EH (cell line): ENCODE data around the gene UBL3.
A peak's percentile ranks its signal among the peaks of the same experiment; 100 is the strongest.

ENCODE experiments used
- DNase-seq: peaks from one replicate; pipeline ENCODE4 v3.0.0-alpha.2; 2015; ENCODE audit warnings: low read depth

UBL3 gene

DNA sequence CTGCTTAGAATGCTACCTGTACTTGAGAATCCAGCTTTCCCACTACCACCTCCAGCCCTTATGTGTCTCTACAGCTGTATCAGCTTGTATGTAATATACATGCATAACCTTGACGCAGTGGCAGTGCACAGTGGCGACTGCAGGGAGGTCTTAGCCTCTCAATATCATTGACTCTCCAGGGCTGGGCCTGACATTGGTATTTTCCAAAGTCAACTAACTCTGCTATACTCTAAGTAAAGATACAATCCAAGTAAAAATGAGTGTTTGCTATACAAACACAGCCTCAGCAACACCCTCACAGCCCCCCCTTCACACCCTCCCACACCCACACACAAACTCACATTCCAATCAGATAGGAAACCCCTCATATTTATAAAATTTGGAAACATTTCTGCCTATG, 6.7 kb upstream of the UBL3 start:
- DNase-seq = no peak

DNA sequence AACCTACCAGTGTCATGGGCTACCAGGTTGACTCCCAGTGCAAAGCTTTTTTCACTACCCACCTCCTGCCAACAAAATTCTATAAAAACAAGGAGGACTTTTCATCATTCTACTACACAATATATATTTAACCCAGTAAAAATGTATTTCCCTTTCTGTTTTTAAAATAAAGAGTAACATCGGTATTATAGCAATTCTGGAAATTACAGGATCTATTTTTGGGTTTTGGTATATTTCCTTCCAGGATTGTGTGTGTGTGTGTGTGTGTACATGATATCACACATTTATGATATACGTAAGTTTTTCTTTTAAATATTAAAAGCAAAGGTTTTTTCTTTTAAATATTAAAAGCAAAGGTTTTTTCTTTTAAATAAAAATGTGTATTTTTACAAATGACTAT, 6.0 kb upstream of the UBL3 start:
- DNase-seq = no peak

DNA sequence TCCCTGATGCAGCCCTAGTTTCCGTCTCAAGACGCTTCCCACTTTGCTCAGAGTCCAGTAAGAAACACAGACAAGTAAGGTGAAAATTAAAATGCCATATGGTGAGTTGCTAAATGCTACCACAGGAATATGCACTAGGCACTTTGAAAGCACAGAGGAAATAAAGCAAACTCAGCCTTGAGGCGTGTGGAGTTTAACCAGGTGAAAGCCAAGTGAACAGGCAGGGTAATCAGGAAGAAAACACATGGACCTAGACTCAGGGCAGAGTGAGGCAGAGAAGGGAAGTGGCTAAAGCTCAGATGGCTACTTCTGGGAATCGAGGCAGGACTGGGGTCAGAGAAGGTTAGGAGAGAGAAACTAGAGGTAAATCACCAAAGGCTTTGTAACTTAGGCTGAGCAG, 5.4 kb upstream of the UBL3 start:
- no peak for DNase-seq

DNA sequence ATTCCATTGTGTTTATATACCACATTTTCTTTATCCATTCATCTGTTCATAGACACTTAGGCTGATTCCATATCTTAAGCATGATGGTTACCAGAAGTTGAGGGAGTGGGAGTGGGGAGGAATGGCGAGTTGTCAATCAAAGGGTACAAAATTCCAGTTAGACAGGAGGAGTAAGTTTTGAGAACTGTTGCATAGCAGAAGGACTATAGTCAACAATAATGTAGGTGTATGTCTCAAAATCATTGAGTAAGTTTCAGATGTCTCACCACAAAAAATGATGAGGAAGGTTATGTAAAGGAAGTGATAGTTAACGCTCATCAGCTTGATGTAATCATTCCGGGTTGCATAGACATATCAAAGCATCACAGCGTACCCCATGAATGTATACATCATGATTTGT, 4.6 kb upstream of the UBL3 start:
- DNase-seq = no peak

DNA sequence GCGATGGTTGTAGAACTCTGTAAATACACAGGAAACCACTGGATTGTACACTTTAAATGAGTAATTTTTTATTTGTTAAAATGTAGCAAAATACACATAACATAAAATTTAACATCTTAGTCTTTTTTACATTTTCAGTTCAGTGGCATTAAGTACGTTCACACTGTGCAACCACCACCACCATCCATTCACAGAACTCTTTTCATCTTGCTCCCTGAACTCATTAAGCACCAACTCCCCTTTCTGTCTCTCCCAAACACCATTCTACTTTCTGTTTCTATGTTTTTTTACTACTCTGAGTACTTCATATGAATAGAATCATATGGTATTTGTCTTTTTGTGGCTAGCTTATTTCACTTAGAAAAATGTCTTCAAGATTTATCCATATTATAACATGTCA, 2.7 kb upstream of the UBL3 start:
- DNase-seq = no peak

DNA sequence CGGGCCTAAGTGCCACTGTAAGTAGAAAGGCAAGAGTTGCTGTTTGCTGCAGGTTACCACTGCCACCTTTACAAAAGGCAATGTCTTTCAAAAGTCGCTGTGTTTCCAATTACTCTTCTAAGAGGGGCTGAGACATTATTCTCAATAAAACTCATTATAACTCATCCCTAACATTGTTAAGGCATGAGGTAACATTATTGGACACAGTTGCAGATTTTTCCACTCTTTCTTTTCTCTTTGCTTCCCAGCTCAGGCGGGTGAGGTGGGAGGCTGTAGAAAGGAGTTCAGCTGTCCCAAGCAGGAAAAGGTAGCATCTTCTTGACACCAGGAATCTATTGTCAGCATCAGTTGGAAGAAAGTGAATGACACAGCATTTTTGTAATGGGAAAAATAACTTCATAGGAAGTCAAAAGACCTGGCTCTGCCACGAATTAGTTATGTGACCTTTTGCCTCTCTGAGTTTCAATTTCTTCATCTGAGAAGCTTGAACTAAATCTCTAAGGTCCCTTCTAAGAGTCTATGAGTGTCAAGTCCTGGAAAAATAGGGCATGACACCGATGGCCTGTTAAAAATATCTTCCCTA, 2.1 kb upstream of the UBL3 start:
- peak; percentile 69 for DNase-seq

DNA sequence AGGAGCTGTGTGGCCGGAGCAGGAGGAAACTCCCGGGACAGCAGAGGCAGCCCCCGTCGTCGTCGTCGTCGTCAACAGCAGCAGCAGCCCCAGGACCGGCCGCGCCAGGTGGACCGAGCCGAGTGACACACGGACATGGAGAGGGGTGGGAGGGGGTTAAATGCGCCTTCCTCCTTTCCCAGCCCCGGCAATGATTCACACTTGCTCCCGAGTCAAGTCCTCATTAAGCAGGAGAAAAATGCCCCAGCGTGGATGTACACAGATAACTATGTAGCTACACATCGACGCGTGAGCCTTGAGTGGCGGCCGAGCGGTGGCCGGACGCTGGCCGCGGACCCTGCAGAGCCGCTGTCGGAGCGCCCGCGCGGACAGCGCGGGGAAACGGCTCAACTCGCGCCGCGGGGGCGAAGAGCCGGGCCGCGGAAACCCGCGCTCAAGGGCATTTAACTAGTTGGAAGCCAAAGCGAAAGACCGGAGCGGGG, 645 bp downstream of the UBL3 start:
- DNase-seq = peak; percentile 78

DNA sequence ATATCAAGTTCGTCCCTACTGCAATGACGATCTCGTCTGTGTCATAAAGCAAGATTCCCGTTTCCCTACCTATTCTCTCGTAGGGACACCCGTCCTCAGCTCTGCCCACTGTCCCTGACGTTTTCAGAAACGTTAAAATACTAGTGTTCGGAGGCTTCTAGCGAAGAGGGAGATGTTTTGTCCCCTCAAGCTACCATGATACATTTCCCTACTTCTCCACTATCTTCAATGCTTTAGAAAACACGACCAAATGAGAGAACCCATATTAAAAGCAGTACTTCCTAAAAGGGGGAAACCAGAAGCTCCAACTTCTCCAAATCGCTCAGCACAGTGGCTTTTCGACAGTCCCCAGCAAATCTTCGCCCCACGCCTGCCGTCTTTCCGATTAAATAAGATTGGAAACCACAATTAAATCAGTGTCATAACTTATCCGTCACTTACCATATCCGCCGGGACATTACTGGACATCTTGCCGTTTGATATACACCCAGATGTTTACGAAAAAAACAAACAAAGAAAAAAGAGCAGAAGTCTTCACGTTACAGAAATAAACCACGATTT, 1.3 kb downstream of the UBL3 start:
- peak; percentile 48 for DNase-seq

DNA sequence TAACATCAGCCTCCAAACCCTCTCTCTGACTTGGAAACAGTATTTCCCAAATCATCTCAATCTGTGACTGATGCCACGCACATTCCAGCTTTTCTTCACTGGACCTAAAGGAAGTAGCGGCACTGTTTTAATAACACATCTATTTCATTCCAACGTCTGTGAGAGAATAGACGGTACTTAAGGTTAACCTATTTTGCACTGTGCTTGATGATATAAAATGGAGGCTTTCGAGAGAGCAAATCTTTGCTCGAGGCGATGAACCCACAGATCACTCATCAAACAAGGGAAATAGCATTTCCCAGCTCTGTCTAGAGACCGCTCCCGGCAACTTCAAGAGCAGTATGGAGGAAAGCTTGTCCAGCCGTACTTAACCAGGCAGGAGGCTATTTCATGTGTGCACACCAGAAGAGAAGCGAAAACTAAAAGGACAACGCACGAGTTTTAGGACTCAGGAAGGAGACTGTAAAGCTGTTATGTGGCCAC, 2.9 kb downstream of the UBL3 start:
- DNase-seq = peak; percentile 79

DNA sequence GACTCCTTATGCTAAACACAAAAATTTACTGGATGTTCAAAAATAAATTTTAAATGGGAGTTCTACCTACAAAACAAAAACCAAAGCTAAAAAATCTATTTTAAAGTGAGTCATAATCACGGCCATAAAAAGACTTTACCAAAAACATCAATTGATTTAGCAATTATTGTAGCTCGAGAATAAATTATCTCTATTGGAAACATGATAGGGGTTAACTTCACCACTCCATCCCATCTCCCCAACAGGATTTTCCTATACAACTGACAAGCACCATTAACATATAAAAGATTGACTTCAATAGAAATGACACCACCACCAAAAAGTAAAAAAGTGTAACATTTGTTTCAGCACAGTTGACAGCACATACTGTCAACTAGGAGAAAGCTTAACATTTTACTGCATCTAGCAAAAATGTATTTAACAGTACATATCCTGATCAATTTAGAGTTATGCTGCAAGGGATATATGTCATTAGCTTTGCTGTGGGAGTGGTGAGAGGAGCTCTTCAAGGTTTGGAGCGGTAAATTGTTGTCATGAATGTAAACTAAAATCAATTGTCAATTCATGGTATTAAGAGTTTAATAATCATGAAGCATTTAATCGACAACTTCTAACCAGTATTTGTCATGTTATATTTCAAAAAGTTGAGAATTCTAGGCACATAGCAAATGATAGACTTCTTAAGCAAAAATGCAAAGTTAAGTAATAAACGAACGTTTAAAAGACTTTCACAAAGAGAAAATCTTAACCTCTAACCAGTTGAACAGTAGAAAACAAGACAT, 3.8 kb downstream of the UBL3 start:
- DNase-seq = no peak

DNA sequence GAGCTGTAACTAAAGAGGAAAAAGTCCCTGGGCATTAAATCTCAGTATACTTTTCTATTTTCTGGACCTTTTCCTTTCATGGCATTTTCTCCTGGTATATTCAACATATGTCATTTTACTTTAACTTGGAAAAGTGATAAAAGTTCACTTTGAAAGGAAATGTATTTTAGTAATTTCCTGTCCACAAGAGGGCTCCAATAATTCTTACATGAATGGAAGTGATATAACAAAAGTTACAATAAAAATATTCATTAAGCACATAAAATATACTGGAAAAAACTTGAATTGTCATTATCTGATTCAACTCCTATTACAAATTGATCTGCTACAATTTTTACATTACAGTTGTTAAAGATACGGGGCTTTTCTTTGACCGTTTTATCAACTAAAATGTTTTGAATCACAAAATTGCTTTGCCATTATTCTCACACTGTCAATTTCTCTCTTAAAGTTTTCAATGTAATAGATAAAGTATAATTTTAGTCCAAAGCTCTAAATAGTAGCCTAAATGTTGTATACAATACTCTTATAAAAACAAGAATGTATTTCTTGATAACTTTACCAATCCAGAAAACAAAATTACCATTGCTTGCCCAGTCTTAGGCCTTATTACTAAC, 4.9 kb downstream of the UBL3 start:
- DNase-seq = peak; percentile 32

DNA sequence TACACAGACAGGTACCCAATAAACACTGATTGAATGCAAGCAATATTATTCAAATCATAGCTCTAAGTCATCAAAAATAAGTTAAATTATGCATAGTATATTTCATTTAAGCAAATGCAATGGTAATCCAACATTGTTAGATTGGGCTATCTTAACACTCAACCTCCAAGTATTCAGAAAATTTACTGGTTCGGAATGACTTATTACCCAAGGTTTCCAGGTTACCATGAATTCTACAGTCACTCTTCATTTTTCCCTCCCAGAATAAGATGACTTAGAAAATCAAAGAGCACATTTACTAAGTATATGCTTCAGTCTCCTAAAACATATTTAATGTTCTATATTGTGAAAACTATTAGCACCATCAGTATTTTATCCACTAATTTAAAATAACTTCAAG, 6.0 kb downstream of the UBL3 start:
- peak; percentile 57 for DNase-seq

DNA sequence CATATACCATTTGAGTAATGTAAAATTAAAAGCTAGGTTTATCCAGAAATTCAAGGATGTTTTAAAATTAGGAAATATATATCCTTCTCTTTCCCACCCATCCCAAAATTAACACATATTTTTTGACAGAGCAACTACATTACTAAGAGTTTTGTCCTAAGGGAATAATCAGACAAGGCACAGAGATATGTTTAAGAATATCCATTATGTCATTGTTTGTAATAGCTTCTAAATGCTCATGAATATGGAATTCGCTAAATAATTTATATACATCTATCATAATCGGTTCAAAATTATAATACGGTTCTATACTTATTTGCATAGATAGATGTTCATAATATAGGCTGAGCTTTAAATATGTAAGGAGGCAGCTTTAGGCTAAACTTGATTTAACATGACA, 9.8 kb downstream of the UBL3 start:
- DNase-seq = no peak

DNA sequence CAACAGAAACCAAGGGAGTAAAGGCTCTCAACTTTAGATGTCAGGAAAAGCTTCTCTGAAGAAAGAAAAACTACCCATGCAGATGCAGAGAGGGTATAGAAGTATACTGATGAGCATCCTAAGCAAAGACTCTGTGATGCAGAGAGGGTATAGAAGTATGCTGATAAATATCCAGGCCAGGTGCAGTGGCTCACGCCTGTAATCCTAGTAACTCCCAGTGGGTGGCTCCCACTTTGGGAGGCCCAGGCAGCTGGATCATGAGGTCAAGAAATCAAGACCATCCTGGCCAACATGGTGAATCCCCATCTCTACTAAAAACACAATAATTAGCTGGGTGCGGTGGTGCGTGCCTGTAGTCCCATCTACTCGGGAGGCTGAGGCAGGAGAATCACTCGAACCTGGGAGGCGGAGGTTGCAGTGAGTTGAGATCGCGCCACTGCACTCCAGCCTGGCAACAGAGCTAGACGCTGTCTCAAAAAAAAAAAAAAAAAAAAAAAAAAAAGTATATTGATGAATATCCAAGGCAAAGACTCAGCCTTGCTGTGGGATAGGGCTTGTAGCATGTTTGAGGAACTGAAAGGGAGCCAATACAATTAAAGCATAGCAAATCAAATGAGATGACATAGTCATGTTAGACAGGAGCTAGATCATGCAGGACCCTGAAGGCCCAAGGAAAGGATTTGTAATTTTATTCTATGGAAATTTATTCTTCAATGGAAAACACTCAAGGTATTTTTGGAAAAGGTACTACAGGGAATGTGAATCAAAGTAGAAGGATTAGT, 14.9 kb downstream of the UBL3 start:
- DNase-seq = no peak

DNA sequence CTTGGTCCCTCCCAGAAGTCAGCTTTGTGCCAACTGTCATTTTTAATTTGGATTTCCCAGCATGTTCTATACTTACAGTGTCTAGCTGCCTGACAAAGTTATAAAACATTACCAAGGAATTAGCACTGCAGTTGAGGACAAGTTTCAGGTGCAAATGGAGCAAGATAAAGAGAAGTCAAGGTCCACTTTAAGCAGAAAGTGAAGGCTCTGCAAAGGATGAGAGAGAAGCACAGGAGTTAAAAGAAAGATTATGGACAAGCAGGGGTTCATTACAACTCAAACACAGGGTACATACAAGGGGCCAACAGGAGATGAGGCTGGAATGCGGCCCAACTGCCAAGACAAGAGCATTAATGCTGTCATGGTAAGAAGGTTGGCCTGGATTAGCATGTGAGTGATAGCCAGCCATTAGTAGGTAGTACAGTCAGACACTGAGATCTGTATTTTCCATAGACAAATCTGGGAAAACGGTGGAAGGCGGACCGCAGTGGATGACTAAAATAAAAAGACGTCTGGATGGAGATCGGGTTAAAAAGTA, 17.6 kb downstream of the UBL3 start:
- DNase-seq = no peak

DNA sequence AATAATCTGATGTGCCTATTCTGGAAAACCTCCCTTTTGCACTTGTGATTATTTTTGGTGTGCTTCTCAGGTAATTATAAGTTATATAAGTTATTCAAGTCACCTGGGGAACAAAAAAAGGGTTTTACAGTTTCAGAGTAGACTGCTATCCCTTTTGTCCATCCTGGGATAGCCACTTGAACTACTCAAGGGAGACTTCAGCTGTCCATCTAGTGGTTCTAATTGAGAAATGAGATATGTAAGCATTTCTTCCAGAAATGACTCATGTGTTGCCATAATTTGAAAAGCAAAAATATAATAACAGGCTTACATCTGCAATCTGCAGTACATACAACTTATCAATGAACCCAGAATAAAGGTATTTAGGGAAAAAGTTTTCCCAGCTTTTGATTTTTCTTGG, 20.4 kb downstream of the UBL3 start:
- DNase-seq = peak; percentile 5

DNA sequence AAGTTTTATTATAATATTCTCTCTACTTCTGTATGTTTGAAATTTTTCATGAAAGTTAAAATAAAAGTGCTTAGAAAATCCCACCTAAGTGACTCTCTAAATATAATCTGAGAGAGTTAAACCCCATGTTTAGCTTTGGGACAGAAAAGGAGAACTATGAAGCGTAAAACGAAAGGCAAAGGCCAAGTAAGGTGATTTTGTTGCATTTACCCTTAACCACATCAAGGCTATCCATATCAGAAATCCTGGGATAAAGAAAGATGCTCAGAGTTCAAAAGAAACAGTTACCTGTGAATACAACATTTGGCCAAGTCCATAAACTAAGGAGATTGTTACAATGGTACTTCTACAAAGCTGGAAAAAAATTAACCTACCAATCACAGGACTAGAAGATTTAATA, 31.3 kb downstream of the UBL3 start:
- no peak for DNase-seq

DNA sequence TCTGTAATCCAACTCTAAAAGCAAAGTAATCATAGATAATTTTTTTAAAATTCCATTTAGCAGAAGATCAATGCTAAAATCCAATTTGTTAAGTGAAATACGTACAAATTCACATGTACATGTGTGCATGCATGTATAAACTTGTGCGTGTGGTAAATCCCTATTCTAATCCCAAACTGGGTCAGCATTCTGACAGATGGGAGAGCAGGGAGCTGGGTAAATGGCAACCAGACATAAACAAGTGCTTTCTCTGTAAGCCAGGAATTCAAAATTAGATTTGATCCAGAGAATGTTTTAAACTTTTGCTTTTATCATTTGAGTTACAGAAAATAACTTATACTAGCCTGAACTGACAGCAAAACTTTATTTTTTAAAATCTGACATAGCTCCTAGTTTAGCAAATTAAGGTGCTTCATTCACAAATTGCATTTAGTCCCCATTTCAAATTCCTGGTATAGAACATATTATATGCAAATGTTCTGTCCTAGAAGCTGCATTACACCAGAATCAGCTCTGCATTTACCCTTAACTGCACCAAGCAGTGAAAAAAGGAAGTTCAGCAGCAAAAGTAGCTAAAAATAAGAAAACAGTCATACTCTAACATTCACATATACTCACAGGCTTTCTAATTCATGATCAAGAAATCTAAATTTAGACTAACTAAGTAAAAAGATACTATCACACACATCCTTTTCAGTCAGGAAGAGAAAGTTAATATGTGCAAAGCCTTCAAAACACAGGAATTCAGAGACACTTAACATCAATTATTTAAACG, 32.6 kb downstream of the UBL3 start:
- DNase-seq = peak; percentile 70

DNA sequence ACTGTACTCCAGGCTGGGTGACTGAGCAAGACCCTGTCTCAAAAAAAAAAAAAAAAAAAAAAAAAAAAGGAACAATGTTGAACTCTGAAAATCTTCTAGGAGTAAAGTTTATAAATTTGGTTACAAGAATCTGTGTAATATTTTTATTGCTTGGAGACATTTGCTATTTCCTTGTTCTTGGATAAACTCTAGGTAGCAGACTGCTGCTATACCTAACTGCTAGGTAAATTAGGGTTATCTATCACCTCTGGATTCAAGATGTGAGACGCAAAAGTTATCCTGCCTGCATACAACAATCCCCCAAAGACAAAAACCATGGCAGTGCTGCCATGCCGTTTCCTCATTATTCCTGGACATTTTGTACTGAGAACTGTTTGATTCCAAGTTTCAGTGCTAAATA, 33.7 kb downstream of the UBL3 start:
- DNase-seq = no peak

DNA sequence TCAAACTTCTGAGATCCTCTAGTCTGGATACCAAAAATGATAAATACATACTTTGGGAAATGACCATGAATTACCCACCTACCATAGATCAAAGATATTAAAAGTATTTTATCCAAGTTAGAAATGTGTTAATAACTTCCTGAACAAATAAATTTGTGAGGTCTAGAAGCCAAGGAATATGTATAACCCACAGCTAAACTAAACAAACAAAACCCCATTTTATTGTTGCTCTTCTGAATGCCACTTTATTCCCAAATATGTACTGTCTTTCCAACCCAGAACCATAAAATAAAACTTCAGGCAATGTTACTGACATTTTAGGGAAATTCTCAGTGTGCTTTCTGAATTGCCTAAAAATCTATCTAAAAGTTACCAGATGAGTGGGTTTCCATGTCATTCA, 35.1 kb downstream of the UBL3 start:
- DNase-seq = peak; percentile 29

DNA sequence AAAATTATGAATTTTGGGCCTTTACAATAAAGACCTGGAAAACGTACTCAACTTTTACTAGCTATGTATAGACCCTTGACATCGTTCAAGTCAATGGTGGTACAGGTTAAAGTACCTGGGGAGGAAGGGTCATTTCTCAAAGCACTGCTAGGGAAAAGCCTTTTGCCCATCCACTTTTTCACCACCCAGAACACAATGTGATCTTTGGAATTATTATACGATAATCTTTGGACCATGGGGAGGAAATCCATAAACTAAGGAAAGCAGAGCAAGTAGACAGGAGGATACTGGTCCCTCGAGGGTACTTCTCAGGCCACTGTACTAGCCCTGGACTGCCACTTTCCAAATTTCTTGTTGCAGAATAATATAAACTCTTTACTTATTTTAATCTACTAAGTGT, 39.5 kb downstream of the UBL3 start:
- no peak for DNase-seq
